Measurements from ENCODE around the gene TECPR2.

The TECPR2 gene

DNA sequence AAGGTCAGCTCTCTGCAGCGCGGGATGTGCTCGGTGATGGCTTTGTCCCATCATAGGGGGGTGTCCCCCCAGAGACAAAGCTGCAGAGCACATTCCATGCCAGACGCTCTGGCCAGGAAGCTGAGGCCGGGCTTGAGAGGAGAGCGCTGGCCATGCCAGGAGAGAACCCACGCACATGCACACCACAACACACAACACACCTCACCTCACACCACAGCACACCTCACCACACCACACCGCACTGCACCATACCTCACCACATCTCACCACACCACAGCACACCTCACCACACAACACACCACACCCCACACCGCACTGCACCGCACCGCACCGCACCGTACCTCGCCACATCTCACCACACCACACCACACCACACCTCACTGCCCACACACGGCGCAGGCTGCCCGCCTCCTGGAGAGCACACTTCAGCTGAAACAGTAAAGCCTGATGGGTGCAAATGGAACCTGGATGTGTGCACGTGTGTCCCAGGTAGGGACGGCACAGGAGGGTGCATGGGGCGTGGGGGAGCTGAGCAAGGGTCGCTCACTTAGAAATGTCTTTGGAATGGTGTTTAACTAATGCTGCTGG lies 136.0 kb downstream of the TECPR2 start:
- DNase-seq: no peak

- DNase-seq: no peak
These were observed 136.8 kb downstream of the TECPR2 start for GRCh38 chr14:102499401-102500157.

GRCh38 chr14:102500158-102500662 lies 137.5 kb downstream of the TECPR2 start:
- DNase-seq: no peak

DNA sequence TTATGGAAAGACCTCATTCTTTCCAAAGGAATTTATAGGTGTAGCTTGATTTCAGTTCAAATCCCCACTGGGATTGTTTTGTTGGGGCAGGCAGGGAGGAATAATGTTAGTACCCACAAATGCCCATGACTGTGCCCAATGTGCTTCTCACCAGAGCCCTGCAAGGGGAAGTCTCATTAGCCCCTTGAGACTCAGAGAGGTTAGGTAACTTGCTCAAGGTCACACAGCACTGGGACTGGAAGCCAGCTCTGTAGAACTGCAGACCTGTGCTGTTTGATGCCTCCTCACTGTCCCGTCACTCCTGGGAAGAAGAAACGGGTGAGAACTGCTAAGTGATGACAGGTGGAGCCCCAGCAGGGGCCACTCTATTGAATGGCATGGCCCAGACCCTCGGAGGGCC lies 138.0 kb downstream of the TECPR2 start:
- no peak for DNase-seq

- DNase-seq: no peak
These were observed 139.1 kb downstream of the TECPR2 start for GRCh38 chr14:102501751-102502315.

GRCh38 chr14:102502571-102502970 lies 139.8 kb downstream of the TECPR2 start:
- DNase-seq: no peak

GRCh38 chr14:102503641-102504327 lies 141.0 kb downstream of the TECPR2 start:
- DNase-seq: no peak

GRCh38 chr14:102504328-102504999 lies 141.7 kb downstream of the TECPR2 start:
- DNase-seq: no peak

DNA sequence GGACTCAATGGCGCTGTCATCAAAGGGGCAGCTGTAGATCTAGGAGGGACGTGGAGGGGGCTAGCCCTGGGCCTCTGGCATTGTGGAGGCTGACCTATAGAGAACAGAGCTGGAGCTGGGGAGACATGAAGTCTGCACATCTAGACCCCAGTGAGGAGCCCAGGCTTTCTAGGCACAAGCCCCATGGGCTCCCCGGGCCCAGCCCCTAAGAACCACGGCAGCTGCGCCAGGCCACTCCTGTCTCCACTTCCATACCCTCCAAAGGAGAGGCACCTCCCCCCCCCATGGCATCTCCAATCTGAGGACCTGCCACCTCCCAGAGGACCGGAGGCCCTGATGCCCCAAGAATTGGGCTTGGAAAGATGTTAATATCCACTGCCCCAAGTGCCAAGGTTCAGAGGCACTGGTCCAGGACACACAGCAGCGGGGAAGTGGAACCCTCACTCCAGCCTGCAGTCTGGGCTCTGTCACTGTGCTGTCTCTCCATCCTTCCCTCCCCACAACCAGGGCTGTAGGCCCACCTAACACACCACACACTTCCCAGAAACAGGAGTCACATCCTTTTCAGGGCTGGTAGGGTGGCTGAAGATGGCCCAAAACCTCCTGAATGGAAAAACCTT lies 142.4 kb downstream of the TECPR2 start:
- DNase-seq: no peak

DNA sequence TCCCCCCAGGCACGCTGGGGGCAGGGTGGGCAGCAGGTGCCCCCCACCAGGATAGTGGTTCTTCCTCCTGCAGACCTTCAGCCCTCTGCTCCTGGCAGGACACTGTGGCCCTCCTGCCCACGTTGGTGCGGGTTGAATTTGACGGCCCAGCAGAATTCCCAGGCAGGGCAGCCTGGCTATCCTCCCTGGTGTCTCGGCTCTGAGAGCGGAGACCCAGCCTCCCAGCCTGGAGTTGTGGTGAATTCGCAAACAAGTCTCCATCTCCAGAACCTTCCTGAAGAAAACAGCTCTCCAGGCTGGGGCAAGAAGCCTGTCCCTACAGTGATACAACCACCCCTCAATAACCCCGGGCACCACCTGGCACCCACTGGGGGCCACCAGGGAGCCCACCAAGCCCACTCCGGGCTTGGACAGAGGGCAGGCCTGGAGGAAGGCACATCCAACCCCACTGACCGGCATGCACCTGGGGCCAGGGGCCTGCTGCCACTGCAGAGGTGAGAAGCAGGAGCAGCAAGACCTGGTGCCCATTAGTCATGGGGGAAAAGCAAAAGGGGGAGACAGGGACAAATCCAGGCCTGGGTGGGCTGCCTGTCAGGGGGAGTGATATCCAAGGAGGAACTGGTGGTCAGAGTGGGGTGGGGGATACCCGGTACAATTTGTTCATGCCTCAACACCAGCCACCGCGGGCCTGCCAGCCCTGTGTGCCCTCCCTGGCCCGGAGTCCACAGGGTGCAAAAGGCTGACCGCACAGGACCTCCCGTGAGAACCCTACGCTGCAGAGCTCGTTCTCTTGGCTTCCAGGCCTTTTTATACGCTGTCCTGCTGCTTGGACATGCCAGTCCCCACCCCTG lies 143.3 kb downstream of the TECPR2 start:
- DNase-seq: no peak

DNA sequence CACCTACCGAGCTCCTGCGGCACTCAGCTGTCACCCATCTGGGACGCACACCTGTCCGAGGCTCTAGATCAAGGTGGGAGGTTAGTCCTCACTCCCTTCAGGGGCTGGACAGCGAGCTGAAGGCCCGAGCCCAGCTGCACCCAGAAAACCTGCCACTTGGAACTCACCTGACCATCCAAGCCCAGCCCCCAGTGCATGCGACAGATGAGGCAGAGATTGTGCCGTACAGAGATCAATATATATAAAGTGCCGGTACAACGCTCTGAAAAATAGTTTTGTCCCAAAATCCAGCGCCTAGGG lies 143.8 kb downstream of the TECPR2 start:
- DNase-seq: no peak

GRCh38 chr14:102507081-102507856 lies 144.5 kb downstream of the TECPR2 start:
- no peak for DNase-seq

DNA sequence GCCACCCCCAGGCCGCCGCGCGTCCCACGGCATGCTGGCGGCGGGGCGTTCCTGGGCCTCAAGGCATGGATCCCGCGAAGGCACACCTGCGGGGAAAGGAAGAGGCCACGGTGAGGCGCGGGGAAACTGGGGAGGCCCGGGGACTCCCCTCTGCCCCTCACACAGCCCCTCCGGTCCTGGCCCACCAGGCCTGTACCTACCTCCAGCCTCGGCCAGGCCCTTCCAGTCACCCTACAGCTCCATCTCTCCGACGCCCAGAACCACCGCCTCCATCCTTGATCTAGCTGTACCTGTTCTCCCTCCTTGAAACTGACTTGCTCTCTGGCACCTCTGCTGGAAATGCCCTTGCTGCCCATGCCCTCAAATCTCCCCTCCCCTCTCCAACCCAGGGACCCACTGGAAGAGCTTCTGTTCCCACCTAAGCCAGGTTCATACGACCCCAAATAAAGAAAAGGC lies 145.1 kb downstream of the TECPR2 start:
- DNase-seq: no peak

DNA sequence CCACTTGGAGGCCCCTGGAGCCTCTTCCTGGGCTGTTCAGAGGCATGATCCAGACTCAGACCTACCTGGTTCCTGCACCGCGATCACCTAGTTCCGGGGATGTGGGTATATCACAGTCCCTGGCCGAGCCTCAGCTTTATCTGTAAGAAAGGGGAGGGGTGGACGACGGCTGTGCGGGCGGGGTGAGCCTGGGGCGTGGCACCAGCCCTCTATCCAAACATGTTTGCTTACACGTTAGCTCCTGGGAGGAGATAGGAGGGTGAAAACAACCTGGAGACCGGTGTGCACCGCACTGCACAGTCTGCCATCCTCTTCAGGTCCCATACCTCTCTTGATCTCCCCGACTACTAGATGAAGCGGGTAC lies 145.7 kb downstream of the TECPR2 start:
- DNase-seq: no peak

GRCh38 chr14:102508774-102509745 lies 146.3 kb downstream of the TECPR2 start:
- DNase-seq: no peak

DNA sequence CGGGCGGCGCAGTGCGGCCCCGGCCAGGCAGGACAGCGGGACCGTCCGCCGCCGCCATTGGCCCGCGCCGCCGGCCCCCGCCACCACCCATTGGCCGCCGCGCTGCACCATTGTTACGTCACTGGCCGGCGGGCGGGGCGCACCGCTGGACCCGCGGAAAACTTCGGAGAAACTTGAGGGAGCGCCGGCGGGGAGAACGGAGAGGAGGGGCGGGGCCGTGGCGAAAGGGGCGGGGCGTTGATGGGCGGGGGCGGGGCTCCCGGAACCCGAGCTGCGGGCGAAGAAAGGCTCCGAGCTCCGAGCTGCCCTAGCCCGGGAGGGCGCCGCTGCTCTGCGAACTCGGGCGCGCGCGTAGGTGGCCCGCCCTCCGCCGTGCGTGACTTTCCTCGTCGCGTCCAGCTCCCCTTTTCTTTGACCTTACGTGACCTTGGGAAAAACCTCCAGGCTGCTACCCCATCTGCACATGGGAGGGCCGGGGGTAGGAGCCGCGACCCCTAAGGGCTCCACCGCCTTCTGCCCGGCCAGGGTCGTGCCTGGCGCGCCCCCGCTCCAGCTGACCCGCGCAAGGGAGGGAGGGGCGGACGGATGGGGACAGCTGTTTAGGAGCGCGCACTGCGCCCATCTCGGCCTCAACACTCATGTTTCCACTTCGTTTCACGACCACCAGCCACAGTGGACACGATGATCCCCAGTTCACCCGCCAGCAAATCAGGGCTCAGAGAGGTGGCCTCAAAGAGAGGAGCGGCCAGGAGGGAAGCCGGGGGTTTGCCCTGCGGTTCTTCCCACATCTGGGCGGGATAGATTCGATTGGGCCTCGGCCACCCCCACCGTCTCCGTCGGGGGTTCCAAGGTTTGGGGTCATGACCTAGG lies 147.2 kb downstream of the TECPR2 start, which contains the start of gene ANKRD9:
TSS of gene ANKRD9 (minus strand) at position 31 of the 870 bp plus-strand sequence. CDS start 1,887 bp downstream, outside the sequence.
- no peak for DNase-seq

- no peak for DNase-seq
These were observed 148.1 kb downstream of the TECPR2 start for GRCh38 chr14:102510616-102511520.

Measured in NK-92 treated with Interleukin-12 subunit alpha and Interleukin-12 subunit beta, amount 100 ng/mL, for 24 hours (cell line).